ENCODE data around the gene DNAI4.
"Not testable (repeated sequence)": the region's sequence is repeated elsewhere in the genome, so short reads cannot be mapped to it uniquely, and the experiment has no call there.

DNAI4 gene

DNA sequence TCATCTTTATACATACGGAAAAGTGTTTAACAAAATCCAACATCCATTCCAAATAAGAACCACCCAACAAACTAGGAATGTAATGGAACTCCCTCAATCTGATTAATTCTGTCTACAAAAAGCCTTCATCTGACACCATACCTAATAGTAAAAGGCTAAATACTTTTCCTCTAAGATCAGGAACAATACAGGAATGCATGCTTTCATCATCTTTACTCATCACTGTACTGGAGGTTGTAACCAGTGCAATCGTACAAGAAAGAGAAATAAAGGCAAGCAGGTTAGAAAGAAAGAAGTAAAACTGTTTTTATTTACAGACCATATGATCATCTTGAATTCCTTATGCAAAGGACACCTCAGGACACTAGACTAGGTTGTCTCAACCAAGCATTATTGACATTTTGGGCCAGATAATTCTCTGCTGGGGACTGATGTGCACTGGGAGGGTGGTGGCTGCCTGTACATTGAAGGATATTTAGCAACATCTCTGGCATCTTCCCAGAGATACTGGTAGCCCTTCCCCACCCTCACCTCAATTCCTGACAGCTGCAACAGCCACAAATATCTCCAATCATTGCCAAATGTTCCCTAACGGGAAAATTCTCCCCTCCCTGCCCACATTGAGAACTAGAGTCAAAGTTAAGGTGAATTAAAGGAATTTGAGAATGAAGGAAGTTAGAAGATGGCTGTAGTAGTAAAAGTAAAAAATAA is 93.0 kb downstream of the DNAI4 start:
- no peak for DNase-seq (ENCODE audit: low read depth)

DNA sequence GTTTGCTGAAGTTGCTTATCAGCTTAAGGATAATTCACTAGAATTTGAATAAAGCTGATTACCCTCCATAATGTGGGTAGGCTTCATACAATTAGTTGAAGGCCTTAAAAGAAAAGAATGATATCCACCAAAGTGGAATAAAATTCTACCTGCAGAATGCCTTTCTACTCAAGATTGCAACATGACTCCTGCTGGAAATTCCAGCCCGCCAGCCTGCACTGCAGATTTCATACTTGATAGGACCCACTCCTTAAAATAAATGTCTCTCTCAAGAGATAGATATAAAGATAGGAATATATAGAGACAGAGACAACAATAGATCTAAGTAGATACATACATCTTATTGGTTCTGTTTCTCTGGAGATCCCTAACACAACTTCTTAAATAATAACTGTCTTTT is 99.9 kb downstream of the DNAI4 start:
- DNase-seq (ENCODE audit: low read depth) = no peak

- no peak for DNase-seq (ENCODE audit: low read depth)
Measured at GRCh38 chr1:66809736-66810326, 114.8 kb downstream of the DNAI4 start.

GRCh38 chr1:66809245-66809644 is 115.4 kb downstream of the DNAI4 start:
- no peak for DNase-seq (ENCODE audit: low read depth)

GRCh38 chr1:66795839-66796238 is 128.8 kb downstream of the DNAI4 start:
- DNase-seq (ENCODE audit: low read depth) = not testable (repeated sequence)

DNA sequence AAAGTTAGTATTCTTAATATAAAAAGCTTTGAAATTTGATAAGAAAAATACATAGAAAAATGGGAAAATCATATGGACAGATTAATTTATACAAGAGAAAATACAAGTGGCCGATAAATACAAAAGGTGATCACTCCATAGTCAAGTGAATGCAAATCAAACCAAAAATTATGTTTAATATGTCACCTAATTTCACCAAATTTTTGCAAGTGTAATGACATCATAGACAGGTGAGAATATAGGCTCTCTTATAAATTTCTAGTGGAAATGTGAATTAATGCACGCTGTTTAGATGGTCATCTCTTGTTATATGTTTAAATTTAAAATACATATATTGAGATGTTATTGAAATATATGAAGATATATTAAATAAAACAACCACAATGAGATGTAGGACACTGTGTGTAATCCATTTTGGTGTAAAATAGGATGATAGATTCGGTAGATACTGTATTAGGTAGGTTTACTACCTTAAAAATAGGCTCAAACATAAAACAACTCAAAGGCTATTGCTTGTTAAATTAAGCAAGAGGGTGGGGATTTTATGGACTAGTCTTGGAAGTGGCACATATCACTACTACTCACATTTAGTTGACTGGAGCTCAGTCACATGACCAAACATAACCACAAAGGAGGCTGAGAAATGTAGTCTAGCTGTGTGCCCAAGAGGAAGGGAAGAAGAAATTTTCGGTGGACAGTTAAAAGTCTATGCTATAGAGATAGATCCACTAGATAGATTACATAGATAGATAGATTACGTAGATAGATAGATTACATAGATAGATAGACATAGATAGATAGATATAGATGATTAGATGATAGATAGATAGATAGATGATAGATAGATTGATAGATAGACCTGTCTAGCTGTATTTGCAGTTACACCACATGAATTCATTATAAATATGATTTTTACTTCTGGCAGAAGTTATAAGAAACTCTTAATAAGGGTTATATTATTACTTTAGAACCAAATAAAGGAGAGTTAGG is 132.7 kb downstream of the DNAI4 start:
- DNase-seq (ENCODE audit: low read depth) = no peak

GRCh38 chr1:66788231-66788939 is 136.3 kb downstream of the DNAI4 start:
- DNase-seq (ENCODE audit: low read depth) = peak; percentile 36

DNA sequence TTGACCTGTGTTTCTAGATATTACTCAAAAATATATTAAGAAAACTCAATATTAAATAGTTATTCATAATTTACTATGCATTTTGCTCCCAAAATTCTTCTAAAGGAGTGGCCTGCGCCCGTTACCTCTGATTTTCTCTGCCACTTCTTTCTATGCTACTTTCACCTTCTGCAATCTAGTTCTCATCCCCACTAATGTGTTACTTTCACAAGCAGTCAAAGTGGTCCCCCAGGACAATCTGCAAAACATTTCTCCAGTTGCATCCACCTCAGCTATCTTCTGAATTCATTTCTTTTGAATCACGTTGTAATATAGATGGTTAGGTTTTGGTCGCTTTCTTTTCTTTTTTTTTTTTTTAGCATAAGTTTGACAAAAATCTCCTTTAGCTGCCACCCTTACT is 137.0 kb downstream of the DNAI4 start:
- DNase-seq (ENCODE audit: low read depth) = no peak

DNA sequence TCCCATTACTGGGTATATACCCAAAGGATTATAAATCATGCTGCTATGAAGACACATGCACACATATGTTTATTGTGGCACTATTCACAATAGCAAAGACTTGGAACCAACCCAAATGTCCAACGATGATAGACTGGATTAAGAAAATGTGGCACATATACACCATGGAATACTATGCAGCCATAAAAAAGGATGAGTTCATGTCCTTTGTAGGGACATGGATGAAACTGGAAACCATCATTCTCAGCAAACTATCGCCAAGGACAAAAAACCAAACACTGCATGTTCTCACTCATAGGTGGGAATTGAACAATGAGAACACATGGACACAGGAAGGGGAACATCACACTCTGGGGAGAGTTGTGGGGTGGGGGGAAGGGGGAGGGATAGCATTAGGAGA is 138.9 kb downstream of the DNAI4 start:
- DNase-seq (ENCODE audit: low read depth) = not testable (repeated sequence)

DNA sequence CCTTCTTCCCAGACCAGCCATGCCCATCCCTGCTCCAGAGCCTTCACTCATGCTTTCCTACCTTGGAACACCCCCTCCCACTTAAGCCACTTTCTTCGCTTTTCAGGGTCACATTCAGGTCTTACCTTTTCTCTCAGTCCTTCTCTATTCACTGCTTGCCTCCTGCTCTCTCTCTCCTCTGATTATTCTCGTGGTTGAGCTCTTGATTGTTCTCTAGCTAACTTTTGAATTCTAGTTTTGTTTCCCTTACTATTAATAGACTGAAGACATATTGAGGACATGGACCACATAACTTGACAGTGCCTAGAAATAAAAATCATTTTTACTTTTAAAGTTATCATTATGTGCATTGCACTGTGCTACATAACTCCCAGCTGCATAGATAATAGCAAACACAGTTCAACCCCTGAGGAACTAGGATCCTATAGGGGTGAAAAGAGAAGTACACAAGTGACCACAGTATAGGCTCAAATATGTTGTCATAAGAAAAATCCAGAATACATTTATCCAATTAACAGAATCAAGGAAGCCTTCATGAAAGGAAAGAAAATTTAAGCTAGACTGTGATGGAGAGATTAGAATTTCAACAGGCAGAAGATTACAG is 145.1 kb downstream of the DNAI4 start:
- no peak for DNase-seq (ENCODE audit: low read depth)

- DNase-seq (ENCODE audit: low read depth) = no peak
Measured at GRCh38 chr1:66778969-66779368, 145.7 kb downstream of the DNAI4 start.

DNA sequence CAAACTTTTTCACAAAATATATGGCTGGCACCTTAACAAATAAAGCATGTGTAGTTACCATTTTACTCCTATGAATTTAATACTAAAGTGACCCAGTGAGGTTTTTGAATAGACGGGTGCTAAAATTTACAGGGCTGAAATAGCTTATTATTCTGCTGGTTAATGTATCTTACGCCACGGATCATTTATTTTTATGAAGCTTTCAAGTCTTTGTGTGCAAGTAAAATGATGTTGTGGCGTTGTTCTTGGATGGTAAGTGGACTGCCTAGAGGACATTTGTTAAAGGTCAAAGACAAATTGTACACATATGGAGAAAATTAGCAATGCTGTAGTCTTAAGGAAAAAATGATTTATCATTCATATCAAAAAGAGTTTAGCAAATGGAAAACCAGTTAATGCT is 146.4 kb downstream of the DNAI4 start:
- DNase-seq (ENCODE audit: low read depth) = no peak

DNA sequence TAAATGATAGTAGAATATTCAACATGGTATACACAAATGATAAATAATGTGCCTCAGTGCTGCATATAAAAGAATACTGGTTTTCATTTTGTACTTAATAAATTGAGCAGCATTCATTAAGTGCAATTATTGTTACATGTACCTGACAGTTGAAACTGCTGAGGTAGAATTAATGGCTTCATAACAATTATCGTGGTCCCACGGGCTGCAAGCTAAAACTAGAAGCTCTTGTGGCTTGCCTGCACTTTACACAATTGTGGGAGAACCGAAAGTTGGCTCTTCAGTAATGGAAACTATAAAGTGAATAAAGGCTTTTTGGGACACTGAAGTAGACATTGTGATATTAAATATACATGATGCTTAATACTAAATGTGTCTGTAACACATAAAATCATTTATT is 146.8 kb downstream of the DNAI4 start:
- DNase-seq (ENCODE audit: low read depth) = no peak

- DNase-seq (ENCODE audit: low read depth) = no peak
Measured at GRCh38 chr1:66775646-66776045, 149.0 kb downstream of the DNAI4 start.

DNA sequence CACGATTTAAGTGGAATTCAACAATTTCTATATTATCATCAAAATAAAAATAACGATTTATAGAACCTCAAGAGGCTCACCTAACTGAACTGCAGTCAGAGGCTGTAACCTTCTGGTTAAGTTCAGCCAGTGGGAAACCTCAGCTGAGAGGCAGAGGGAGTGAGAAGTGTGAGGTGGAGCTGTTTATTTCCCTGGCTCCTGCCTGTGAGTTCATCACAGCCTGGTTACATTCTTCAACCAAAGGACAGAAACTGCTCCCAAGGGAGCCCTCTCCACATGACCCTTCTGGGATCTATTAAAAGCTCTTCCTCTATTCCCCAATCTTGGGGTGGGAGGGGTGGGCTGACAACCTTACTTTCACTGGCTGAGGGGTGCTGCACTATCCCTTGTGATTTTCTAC is 150.2 kb downstream of the DNAI4 start:
- DNase-seq (ENCODE audit: low read depth) = no peak

- no peak for DNase-seq (ENCODE audit: low read depth)
Measured at GRCh38 chr1:66773227-66773626, 151.4 kb downstream of the DNAI4 start.

DNA sequence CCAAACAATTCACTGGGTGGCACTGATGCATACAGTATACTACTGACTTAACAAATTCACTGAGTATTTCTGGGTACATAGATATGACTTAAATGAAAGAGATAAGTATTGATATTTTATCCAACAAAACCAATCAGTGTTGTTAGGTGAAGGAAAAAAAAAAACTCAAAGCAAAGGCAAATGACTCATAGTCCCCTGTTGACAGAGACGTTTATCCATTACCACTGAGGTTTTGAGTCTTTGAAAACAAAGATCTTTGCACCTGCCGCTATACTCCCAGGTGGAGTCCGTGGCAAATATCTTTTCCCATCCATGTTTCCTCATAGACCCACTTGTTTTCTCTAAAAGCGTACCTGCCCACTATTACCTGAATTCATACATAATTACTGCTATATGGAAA is 154.0 kb downstream of the DNAI4 start:
- no peak for DNase-seq (ENCODE audit: low read depth)

DNA sequence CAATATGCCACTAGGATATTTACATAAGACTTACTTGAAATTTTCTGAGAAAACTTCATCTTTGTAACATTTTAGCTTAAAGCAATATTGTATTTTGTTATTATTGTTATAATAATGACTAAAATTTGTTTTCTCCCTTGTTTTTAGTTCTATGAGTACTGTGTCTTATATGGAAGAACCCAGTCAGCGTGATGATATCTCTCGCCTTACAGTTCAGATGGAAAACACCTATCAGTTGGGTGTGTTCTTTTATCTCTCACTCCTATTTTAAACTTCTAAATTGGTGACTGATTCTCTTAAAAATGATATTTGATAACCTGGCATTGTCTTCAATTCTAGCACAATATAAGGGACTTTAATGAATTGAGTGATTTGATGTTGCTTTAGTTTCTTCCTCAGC is 154.4 kb downstream of the DNAI4 start:
- no peak for DNase-seq (ENCODE audit: low read depth)

GRCh38 chr1:66769512-66770229 is 155.0 kb downstream of the DNAI4 start:
- no peak for DNase-seq (ENCODE audit: low read depth)

DNA sequence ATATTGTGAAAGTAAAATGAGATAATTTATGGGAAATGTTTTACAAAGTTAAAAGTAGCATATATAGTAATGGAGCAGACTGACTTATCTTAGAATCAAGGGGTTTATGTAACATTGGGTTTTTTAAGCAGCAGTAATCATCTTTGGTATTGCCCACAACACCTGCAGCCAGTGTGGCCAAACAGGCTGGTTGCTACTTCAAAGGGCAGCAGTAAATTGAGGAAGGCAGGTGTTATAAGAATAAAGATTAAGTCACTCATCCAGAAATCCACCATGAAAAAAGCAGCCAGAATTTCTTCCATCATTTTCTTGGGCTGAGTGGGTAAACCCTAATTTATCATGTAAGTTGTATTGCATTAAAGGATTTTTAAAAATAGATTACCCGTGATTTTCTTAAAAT is 155.7 kb downstream of the DNAI4 start:
- DNase-seq (ENCODE audit: low read depth) = no peak

- no peak for DNase-seq (ENCODE audit: low read depth)
Measured at GRCh38 chr1:66767626-66768025, 157.0 kb downstream of the DNAI4 start.
